ENCODE results near the gene GAS2L2. TPM values are rescaled to one million over a fixed set of nuclear protein-coding genes. Genes with fewer than 3 reads are reported as not detected.

Gene GAS2L2
- total RNA-seq, 2 experiments from 2014 or later = 0.11 TPM; not detected in 1

DNA sequence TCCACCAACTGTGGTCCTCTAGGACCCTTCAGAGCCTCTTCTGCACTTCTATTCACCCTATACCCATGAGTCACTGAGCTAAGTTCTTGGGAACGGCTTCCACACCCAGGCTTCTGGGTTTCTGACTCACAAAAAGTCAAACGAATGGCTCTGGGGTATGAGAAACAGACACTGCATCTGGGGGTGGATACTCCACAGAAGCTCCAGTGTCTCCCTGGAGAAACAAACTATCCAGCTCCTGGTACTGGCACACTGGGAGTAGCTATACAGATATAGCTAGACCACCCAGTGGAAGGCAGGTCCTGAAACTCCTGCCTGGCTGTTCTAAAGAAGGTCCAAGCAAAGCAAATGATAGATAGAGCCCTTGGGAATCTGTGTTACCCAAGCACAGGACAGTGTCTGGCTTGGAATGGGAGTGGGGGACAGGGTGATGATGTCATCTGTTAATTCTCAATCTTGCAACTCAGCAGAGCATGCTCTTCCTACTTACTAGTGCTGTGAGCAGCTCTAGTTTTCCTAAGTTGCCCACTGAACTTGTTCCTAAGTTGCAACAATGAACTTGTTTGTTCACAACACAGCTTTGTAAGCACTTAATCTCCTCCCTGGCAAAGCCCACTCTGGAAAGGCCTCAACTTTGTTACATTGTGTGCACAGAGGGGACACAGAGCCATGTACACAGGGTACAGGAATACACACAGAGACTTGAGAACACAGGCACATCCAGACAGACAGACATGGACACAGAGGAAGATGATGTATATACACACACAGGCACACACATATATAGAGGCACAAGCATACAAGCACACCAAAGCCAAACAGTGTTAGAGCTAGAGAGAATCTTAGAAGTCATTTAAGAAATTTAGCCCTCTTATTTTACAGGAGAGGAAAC lies 35.7 kb upstream of the GAS2L2 start:
- peaks cover 37% of the 10 kb centered on the region for H3K27me3 Mint-ChIP-seq
- ATAC-seq (ENCODE audit: low read depth) (peak; percentile 50), DNase-seq (no peak)
- POLR2A ChIA-PET = no interaction called here
- no peak overlapping the region for H3K27ac Mint-ChIP-seq
- H3K4me3 Mint-ChIP-seq = no peak overlapping the region
- H3K4me1 Mint-ChIP-seq = peaks cover 4% of the 10 kb centered on the region
- H3K36me3 Mint-ChIP-seq = no peaks in the 10 kb centered on the region
- no peaks in the 10 kb centered on the region for H3K9me3 Mint-ChIP-seq

DNA sequence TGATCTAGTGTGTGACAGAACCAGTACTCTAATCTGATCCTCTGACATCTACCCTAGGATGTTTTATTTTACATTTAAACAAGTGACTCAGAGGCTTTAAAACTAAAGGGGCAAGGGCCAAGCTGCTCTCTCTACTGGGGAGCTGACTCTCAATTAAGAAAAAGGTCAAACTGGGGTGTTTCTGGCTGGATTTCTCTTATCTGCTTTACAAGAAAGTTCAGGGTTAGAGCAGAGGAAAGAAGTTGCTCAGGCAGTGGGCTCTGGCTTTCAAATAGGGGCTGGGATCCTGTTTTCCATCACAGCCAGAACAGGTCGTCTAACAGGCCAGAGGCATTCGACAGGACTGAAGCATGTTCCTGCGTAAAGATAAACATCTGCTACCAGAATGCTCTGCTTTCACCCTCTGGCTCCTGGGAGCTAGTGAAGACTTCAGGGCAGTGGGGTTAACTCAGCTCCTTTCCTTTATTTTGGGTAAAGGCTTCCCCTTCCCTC lies 33.9 kb upstream of the GAS2L2 start:
- Mint-ChIP-seq H3K27me3 (peaks cover 22% of the 10 kb centered on the region), H3K36me3 (no peaks in the 10 kb centered on the region), H3K27ac (no peak overlapping the region), H3K9me3 (no peaks in the 10 kb centered on the region), H3K4me3 (no peak overlapping the region), H3K4me1 (peaks cover 4% of the 10 kb centered on the region)
- POLR2A ChIA-PET = no interaction called here
- ATAC-seq (ENCODE audit: low read depth) (no peak), DNase-seq (no peak)

DNA sequence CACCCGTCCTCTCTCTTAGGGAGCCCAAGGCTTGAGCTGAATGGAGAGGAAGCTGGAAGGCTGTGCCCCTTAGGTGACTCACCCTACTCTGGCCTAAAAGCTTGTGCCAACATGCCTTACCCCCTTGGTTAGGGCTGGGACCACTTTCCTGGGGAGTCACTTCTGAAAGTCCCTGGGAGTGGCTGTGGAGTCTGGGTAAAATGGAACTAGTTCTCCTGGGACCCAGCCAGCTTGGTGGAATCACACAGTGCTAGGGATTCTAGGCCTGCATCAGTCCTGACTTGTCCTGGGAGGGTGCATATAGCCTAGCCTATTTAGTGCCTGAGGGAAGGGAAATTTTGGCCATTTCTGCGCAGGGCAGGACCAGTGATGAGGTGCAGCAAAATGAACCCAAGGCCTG lies 31.9 kb upstream of the GAS2L2 start:
- POLR2A ChIA-PET = no interaction called here
- peaks cover 4% of the 10 kb centered on the region for H3K4me1 Mint-ChIP-seq
- no peaks in the 10 kb centered on the region for H3K36me3 Mint-ChIP-seq
- H3K27me3 Mint-ChIP-seq = peaks cover 22% of the 10 kb centered on the region
- no peak overlapping the region for H3K4me3 Mint-ChIP-seq
- no peak overlapping the region for H3K27ac Mint-ChIP-seq
- no peaks in the 10 kb centered on the region for H3K9me3 Mint-ChIP-seq
- no peak for DNase-seq
- no peak for ATAC-seq (ENCODE audit: low read depth)

DNA sequence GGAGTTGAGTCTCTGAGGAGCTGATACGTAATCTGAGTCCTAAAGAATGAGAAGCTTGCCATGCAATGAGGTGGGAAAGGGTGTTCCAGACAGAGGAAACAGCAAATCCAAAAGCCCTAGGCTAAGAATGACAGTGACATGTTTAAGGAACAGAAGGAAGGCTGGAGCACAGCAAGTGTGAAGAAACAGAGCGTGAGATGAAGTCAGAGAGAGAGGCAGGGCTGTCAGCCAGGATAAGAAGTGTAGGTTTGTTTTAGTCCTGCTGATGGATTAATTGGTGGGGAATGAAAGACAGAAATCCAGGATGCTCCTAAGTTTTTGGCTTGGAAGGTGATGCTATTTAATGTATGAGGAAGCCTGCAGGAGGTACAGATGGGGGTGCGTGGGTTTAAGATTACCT lies 27.9 kb upstream of the GAS2L2 start:
- H3K4me3 Mint-ChIP-seq = no peak overlapping the region
- no peaks in the 10 kb centered on the region for H3K36me3 Mint-ChIP-seq
- no peaks in the 10 kb centered on the region for H3K4me1 Mint-ChIP-seq
- POLR2A ChIA-PET = no interaction called here
- no peaks in the 10 kb centered on the region for H3K9me3 Mint-ChIP-seq
- no peak for ATAC-seq (ENCODE audit: low read depth)
- DNase-seq = no peak
- H3K27me3 Mint-ChIP-seq = peaks cover 9% of the 10 kb centered on the region
- no peak overlapping the region for H3K27ac Mint-ChIP-seq

DNA sequence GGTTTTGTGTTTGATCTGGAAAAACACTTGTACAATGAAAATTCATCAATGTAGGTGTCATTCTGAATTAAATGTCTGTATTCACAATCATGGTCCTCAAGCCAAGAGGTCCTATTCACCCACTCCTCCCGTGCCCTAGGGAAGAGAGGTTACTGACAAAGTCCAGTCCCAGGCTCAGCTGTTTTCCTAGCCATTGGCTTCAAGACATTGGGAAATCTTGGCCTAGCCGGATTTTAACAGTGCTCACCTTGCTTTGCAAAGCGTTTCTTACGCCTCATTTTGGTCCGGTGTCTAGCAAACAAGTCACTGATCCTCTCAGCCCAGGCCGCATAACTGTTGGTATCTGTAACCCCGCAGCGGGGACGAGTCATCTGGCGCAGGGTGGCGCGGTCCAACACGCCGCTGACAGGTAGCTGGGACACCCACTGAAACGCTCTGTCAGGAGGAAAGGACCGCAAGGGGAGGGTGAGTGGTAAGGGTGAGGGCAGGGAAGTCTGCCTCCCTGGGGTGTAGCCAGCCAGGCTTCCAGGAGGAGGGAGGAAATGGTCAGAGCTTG lies 25.7 kb upstream of the GAS2L2 start:
- no peaks in the 10 kb centered on the region for H3K36me3 Mint-ChIP-seq
- no peaks in the 10 kb centered on the region for H3K9me3 Mint-ChIP-seq
- H3K4me1 Mint-ChIP-seq = no peaks in the 10 kb centered on the region
- no peak for DNase-seq
- no peak overlapping the region for H3K4me3 Mint-ChIP-seq
- no peak overlapping the region for H3K27ac Mint-ChIP-seq
- peaks cover 9% of the 10 kb centered on the region for H3K27me3 Mint-ChIP-seq
- no peak for ATAC-seq (ENCODE audit: low read depth)
- POLR2A ChIA-PET = no interaction called here

DNA sequence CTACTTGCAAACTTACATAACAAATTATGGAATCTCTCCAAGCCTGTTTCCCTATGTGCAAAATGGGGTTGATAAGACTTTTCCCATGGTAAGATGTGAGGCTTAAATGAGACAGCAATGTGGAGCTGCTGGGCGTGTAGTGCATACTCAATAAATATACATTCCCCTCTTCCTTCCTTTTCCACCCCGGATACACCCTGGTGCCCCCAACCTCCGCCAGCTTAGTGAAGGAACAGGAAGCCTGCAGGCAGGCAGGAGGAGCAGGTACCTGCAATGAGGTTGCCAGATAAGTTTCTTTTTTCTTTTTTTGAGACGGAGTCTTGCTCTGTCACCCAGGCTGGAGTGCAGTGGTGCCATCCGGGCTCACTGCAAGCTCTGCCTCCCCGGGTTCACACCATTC lies 22.5 kb upstream of the GAS2L2 start:
- Mint-ChIP-seq H3K36me3 (no peaks in the 10 kb centered on the region), H3K4me3 (no peak overlapping the region), H3K27me3 (peaks cover 10% of the 10 kb centered on the region), H3K9me3 (no peaks in the 10 kb centered on the region), H3K27ac (no peak overlapping the region), H3K4me1 (no peaks in the 10 kb centered on the region)
- DNase-seq = no peak
- ATAC-seq (ENCODE audit: low read depth) = no peak
- POLR2A ChIA-PET = interaction anchor here (1.9 kb wide), 1 partner anchor 34 kb away, joined by 4 read pairs; the partner anchor contains the start of gene TAF15

DNA sequence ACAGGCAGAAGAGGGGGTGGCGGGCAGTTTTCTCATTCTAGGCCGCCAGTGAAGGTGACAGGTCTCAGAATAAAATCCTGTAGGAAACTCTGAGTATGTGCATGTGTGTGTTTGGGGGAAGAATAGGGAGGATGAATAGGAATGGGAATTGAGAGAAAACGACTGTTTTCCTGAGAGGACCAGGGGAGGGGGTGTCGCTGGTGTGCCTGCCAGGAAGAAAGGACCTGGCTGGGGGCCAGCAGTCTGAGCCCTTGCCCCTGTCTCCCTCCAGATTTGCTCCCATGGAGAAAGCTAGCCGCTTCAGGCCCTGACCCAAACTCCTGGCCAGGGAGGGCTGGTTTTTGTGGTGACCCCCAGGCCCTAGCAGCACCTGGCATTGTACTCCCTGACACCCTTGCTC lies 22.0 kb upstream of the GAS2L2 start:
- no peaks in the 10 kb centered on the region for H3K36me3 Mint-ChIP-seq
- no peak for ATAC-seq (ENCODE audit: low read depth)
- H3K9me3 Mint-ChIP-seq = no peaks in the 10 kb centered on the region
- H3K27ac Mint-ChIP-seq = no peak overlapping the region
- no peaks in the 10 kb centered on the region for H3K4me1 Mint-ChIP-seq
- H3K4me3 Mint-ChIP-seq = no peak overlapping the region
- POLR2A ChIA-PET = interaction anchor here (1.9 kb wide), 1 partner anchor 35 kb away, joined by 4 read pairs; the partner anchor contains the start of gene TAF15
- H3K27me3 Mint-ChIP-seq = peaks cover 10% of the 10 kb centered on the region
- no peak for DNase-seq

DNA sequence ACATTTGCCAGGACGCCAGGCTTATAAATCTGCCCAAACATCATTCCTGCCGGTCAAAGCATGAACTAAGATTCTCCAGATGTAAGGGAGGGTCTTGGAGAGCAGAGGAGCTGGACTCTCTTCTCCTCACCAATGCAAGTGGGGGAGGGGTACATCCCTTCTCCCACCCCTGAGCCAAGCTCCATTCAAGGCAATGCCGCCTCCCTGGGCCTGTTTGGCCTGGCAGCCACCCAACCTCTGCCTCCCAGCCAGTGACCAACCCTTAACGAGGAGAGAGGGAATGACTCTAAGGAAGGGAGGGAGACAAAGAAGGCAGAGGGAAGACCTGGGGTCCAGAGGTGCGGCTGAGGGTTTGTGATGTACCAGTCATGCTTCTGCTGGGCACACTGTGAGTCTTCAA lies 21.5 kb upstream of the GAS2L2 start:
- no peak for DNase-seq
- POLR2A ChIA-PET = interaction anchor here (0.5 kb wide), 1 partner anchor 240 kb away, joined by 3 read pairs; no protein-coding TSS in a partner anchor
- Mint-ChIP-seq H3K9me3 (no peaks in the 10 kb centered on the region), H3K4me1 (no peaks in the 10 kb centered on the region), H3K27me3 (peaks cover 10% of the 10 kb centered on the region), H3K4me3 (no peak overlapping the region), H3K27ac (no peak overlapping the region), H3K36me3 (no peaks in the 10 kb centered on the region)
- ATAC-seq (ENCODE audit: low read depth) = no peak

DNA sequence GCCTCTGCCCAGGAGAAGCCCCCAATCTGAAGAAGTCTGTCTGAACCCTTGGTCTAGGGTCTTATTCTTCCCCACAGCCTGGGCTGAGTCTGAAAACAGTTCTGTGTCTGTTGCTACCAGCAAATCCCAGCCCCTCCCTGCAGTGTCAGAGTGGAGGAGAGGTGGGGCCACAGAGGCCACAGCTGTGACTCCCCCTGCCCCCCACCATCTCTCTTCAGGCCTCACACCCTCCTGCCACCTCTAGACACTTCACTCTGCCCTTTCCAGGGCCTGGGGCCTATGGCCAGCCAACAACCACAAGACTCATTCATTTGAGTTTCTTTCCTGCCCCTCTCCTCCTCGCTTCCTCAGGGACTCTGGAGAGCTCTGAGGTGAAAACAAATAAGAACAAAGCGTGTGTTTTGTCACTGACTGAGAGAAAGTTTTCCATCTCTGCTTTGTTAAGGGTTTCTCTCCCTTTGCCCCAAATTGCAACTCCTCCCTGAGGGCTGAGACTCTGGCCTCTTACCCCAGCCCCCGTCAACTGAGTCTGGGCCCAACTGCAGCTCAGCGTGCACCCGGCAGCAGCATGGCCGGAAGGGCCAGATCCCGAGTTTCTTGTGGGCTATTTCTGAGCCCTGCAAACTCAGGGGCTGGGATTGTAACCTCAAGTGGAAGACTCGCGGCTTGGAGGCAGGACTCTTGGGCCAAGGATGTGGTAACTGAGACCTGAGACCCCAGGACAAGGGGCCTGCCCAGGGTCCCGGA lies 20.8 kb upstream of the GAS2L2 start:
- H3K27me3 Mint-ChIP-seq = peaks cover 10% of the 10 kb centered on the region
- H3K27ac Mint-ChIP-seq = no peak overlapping the region

DNA sequence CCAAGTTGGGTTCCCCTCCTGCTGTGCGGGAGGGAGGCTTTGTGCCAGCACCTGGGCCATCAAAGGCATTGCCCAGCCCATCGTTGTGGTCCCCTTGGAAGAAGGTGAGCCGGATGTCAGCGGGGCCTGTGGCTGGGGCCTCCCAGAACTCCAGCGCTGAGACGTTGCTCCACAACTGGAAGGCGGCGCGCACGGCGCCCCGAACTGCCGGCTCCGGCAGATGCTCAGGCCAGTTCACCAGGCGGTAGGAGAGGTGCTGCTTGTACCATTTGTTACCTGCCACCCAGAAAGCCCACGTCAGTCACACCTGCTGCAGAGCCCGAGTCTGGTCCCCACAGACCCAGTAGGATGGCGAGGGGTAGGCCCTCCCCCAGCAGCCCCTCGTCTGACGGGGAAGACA lies 20.1 kb upstream of the GAS2L2 start:
- ATAC-seq (ENCODE audit: low read depth) = no peak
- Mint-ChIP-seq H3K9me3 (no peaks in the 10 kb centered on the region), H3K27ac (no peak overlapping the region), H3K36me3 (no peaks in the 10 kb centered on the region), H3K4me3 (no peak overlapping the region), H3K4me1 (no peaks in the 10 kb centered on the region), H3K27me3 (peaks cover 10% of the 10 kb centered on the region)
- no peak for DNase-seq
- POLR2A ChIA-PET = interaction anchor here (0.6 kb wide), 1 partner anchor 10 kb away, joined by 4 read pairs; no protein-coding TSS in a partner anchor

More for the DNA sequence above, 20.8 kb upstream of the GAS2L2 start:
- no peak for DNase-seq
- POLR2A ChIA-PET = interaction anchor here (0.5 to 0.6 kb wide), 2 partner anchors 11 to 239 kb away, joined by 3 to 4 read pairs; no protein-coding TSS in a partner anchor
- H3K4me3 Mint-ChIP-seq = no peak overlapping the region
- H3K4me1 Mint-ChIP-seq = no peaks in the 10 kb centered on the region
- no peak for ATAC-seq (ENCODE audit: low read depth)
- H3K36me3 Mint-ChIP-seq = no peaks in the 10 kb centered on the region
- H3K9me3 Mint-ChIP-seq = no peaks in the 10 kb centered on the region

DNA sequence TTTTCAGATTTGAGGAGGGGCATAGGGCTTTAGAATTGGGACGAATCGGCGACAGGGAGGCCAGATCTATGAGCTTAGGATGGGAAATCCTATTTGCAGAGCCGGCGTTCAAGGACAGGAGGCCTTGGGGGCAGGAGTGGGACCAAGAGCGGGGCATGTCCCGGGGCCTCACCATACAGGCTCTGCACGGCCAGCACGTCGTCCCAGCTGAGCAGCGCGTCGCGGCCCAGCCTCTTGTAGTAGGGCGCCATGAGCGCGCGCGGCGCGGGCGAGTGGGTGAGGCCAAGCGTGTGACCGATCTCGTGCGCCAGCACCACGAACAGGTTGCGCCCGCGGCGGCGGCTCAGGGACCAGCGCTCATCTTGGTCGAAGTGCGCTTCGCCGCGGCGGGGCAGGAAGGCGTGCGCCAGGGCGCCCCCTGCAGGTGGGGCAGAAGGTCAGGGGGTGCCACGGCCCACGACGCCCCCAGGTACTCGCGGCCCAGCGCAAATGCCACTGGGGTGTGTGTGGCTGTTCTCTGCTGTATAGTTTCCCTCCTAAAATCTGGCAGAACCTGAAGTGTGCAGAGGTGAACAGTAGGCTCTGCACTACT lies 17.0 kb upstream of the GAS2L2 start:
- no peaks in the 10 kb centered on the region for H3K4me1 Mint-ChIP-seq
- no peaks in the 10 kb centered on the region for H3K9me3 Mint-ChIP-seq
- no peak overlapping the region for H3K27ac Mint-ChIP-seq
- no peak for ATAC-seq (ENCODE audit: low read depth)
- no peaks in the 10 kb centered on the region for H3K36me3 Mint-ChIP-seq
- POLR2A ChIA-PET = interaction anchor here (1.5 kb wide), 1 partner anchor 39 kb away, joined by 3 read pairs; the partner anchor contains the start of gene TAF15
- DNase-seq = no peak
- H3K4me3 Mint-ChIP-seq = no peak overlapping the region
- peaks cover 10% of the 10 kb centered on the region for H3K27me3 Mint-ChIP-seq

DNA sequence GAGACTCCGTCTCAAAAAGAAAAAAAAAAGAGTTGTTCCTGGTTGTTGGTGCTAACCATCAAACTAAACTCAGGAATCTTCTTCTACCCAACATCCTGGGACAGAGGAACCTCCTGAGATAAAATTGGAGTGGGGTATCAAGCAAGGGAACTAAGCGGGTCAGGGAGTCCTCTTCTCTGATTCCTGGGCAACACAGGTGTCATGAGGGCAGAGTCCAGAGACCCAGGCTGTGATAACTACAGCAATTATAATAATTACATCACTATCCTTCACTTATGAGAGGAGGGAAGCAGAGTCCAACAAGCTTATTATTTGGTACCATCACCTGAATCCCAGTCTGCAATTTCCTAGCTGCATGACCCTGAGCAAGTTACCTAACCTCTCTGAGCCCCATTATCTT lies 15.8 kb upstream of the GAS2L2 start:
- Mint-ChIP-seq H3K9me3 (no peaks in the 10 kb centered on the region), H3K36me3 (no peaks in the 10 kb centered on the region), H3K4me1 (peaks cover 5% of the 10 kb centered on the region), H3K27me3 (peaks cover 10% of the 10 kb centered on the region), H3K4me3 (no peak overlapping the region), H3K27ac (no peak overlapping the region)
- ATAC-seq (ENCODE audit: low read depth) (no peak), DNase-seq (no peak)
- POLR2A ChIA-PET = no interaction called here
